Neural crest cell (in vitro differentiated cells): Measurements from ENCODE around the gene STEEP1. TPM values are rescaled to one million over a fixed set of nuclear protein-coding genes. Genes with fewer than 3 reads are reported as not detected.

Experiments used
- DNase-seq: peaks from one replicate; pipeline ENCODE4 v3.0.0; 2021; ENCODE audit warnings: low read depth, mixed read lengths, low spot score
- H3K27ac Mint-ChIP-seq: one replicate; pipeline ENCODE4 v1.8.0; 2021; ENCODE audit warnings: mild to moderate bottlenecking, mixed read lengths; ENCODE audit not compliant: unreplicated experiment
- H3K27me3 Mint-ChIP-seq: 2 replicates; pipeline ENCODE4 v1.8.0; 2021; ENCODE audit warnings: low read depth, mild to moderate bottlenecking, mixed read lengths
- H3K36me3 Mint-ChIP-seq: 2 replicates; pipeline ENCODE4 v1.8.0; 2021; ENCODE audit warnings: low read depth, mild to moderate bottlenecking, mixed read lengths
- H3K4me1 Mint-ChIP-seq: 2 replicates; pipeline ENCODE4 v1.8.0; 2021; ENCODE audit warnings: mixed read lengths
- H3K4me3 Mint-ChIP-seq: one replicate; pipeline ENCODE4 v1.8.0; 2021; ENCODE audit warnings: mild to moderate bottlenecking, mixed read lengths
- H3K9me3 Mint-ChIP-seq: 2 replicates; pipeline ENCODE4 v1.8.0; 2021; ENCODE audit warnings: mixed read lengths
- total RNA-seq: library from RNA; stranded (reverse); gene quantifications from 2 replicates; pipeline ENCODE4 v1.2.1, GENCODE V29; 2021
- TF ChIP-seq, protein P1 (sequence below): fragments of 200-600 bp; sonication (generic); conservative IDR thresholded peaks from 2 replicates; pipeline ENCODE4 v1.5.0; 2021; ENCODE audit warnings: antibody characterized with exemption, mild to moderate bottlenecking

Gene STEEP1
- total RNA-seq, 1 donor from 2014 or later = 24.5 TPM

- Mint-ChIP-seq H3K4me3 (no peak overlapping the region), H3K4me1 (peaks cover 4% of the 10 kb centered on the region), H3K9me3 (no peaks in the 10 kb centered on the region), H3K27me3 (no peaks in the 10 kb centered on the region), H3K27ac (no peak overlapping the region), H3K36me3 (peaks cover 2% of the 10 kb centered on the region)
- TF ChIP-seq, protein P1, sequence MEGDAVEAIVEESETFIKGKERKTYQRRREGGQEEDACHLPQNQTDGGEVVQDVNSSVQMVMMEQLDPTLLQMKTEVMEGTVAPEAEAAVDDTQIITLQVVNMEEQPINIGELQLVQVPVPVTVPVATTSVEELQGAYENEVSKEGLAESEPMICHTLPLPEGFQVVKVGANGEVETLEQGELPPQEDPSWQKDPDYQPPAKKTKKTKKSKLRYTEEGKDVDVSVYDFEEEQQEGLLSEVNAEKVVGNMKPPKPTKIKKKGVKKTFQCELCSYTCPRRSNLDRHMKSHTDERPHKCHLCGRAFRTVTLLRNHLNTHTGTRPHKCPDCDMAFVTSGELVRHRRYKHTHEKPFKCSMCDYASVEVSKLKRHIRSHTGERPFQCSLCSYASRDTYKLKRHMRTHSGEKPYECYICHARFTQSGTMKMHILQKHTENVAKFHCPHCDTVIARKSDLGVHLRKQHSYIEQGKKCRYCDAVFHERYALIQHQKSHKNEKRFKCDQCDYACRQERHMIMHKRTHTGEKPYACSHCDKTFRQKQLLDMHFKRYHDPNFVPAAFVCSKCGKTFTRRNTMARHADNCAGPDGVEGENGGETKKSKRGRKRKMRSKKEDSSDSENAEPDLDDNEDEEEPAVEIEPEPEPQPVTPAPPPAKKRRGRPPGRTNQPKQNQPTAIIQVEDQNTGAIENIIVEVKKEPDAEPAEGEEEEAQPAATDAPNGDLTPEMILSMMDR = no peak
- no peak for DNase-seq
Measured at GRCh38 chrX:119489212-119490074, 75.8 kb downstream of the STEEP1 start.

GRCh38 chrX:119488749-119489148 is 76.5 kb downstream of the STEEP1 start:
- TF ChIP-seq, protein P1 = peak; percentile 71
- no peaks in the 10 kb centered on the region for H3K9me3 Mint-ChIP-seq
- no peaks in the 10 kb centered on the region for H3K4me1 Mint-ChIP-seq
- peak; percentile 42 for DNase-seq
- H3K27me3 Mint-ChIP-seq = no peaks in the 10 kb centered on the region
- H3K4me3 Mint-ChIP-seq = no peak overlapping the region
- H3K36me3 Mint-ChIP-seq = peaks cover 2% of the 10 kb centered on the region
- H3K27ac Mint-ChIP-seq = no peak overlapping the region

Other genes with a start within 250 kb of the STEEP1 start
- 6.1 and 6.9 TPM in 2 replicates for gene SLC25A43, start 166.1 kb downstream of the STEEP1 start, total RNA-seq
- gene SLC25A5, start 97.0 kb downstream of the STEEP1 start, total RNA-seq = 403 and 406 TPM in 2 replicates
- gene UBE2A, start 9.2 kb upstream of the STEEP1 start, total RNA-seq = 43.5 and 45.4 TPM in 2 replicates
- gene NKRF, start 41.0 kb upstream of the STEEP1 start, total RNA-seq = 13.6 and 13.9 TPM in 2 replicates
- 39.4 and 44.2 TPM in 2 replicates for gene SEPTIN6, start 127.8 kb upstream of the STEEP1 start, total RNA-seq
- gene SOWAHD, start 193.2 kb upstream of the STEEP1 start, total RNA-seq = 0.32 and 0.40 TPM in 2 replicates
- 2,047 and 2,088 TPM in 2 replicates for gene RPL39, start 226.2 kb upstream of the STEEP1 start, total RNA-seq